NOMO-1 treated with DMSO at 0.1 percent for 48 hours (cell line): ENCODE data around the gene GTF2H3.

ENCODE experiments used
- DNase-seq: peaks from one replicate; lab custom pipeline; 2025; ENCODE audit not compliant: unreplicated experiment; lab: John Stamatoyannopoulos, UW

GTF2H3 gene

DNA sequence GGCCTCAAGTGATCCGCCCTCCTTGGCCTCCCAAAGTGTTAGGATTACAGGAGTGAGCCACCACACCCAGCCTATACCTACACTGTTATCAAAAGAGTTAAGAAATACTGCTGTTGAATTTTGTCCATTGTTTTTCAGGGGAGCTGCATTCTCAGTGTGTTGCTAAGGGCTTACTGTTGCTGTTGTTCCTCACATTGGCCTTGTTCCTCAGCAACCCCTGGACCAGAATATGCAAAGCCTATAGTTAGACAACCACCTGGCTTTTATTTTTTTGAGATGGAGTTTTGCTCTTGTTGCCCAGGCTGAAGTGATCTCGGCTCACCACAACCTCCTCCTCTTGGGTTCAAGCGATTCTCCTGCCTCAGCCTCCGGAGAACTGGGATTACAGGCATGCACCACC, 73.8 kb downstream of the GTF2H3 start:
- DNase-seq, result no peak
